Uterus (tissue), 2 donors: Measurements from ENCODE around the gene LRCH4.

Experiments
- POLR2A ChIP-seq, 2 donors: fragments of 450-650 bp; IDR thresholded peaks; one replicate each; pipeline ENCODE4 v1.6.1; 2016; ENCODE audit warnings: antibody characterized with exemption in 2 of 2, mild to moderate bottlenecking in 1 of 2, moderate library complexity in 1 of 2
- TF ChIP-seq, protein P1 (sequence below), 4 experiments: fragments of 200-600 bp in 2 of 4; fragments of 450-650 bp in 2 of 4; sonication (generic) in 2 of 4; IDR thresholded peaks; one replicate each; pipeline ENCODE4 v1.5.1; 2016 to 2019; ENCODE audit warnings: antibody characterized with exemption in 4 of 4, mild to moderate bottlenecking in 2 of 4, moderate library complexity in 1 of 4

DNA sequence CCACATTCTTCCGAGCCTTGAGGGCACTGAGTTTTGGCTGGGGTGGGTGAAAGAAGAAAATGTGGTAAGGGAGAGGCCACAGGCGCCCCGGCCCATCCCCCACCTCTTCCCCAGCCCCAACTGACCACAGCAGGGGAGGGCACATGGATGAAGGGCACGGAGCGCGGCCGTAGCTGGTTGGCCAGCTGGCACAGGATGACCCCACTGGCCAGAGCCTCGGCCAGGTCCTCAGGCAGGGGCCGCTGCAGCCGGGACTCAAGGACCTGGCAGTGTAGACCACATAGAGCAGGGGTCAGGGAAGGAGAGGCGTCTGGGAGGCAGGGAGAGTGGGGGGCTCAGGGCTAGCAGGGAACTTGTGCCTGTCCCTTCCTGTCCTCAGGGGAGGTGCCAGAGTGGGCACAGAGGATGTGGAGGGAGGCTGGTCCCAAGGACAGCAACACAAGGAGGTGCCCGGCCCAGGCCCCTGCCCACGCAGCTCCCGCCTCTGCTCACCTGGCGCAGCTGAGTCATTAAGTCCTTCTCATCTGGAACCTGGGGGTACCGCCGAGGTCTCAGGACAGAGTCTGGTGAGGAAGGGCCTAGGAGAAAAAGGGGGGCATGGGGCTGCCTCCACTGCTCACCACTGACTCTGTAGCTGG is 10.1 kb downstream of the LRCH4 start:
- no peak for TF ChIP-seq POLR2A (IDR thresholded peaks at IDR 0.05)
- TF ChIP-seq, protein P1, sequence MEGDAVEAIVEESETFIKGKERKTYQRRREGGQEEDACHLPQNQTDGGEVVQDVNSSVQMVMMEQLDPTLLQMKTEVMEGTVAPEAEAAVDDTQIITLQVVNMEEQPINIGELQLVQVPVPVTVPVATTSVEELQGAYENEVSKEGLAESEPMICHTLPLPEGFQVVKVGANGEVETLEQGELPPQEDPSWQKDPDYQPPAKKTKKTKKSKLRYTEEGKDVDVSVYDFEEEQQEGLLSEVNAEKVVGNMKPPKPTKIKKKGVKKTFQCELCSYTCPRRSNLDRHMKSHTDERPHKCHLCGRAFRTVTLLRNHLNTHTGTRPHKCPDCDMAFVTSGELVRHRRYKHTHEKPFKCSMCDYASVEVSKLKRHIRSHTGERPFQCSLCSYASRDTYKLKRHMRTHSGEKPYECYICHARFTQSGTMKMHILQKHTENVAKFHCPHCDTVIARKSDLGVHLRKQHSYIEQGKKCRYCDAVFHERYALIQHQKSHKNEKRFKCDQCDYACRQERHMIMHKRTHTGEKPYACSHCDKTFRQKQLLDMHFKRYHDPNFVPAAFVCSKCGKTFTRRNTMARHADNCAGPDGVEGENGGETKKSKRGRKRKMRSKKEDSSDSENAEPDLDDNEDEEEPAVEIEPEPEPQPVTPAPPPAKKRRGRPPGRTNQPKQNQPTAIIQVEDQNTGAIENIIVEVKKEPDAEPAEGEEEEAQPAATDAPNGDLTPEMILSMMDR (IDR thresholded peaks at IDR 0.05) = no peak
